GM19035 (cell line): Measurements from ENCODE around the gene PSD.

Experiments used
- ATAC-seq: cut with Tn5 transposase; IDR thresholded peaks from one replicate; pipeline ENCODE4 v1.9.1; 2021; ENCODE audit not compliant: unreplicated experiment

PSD gene

GRCh38 chr10:102449321-102450123, 30.9 kb upstream of the PSD start:
- ATAC-seq = peak; percentile 42

DNA sequence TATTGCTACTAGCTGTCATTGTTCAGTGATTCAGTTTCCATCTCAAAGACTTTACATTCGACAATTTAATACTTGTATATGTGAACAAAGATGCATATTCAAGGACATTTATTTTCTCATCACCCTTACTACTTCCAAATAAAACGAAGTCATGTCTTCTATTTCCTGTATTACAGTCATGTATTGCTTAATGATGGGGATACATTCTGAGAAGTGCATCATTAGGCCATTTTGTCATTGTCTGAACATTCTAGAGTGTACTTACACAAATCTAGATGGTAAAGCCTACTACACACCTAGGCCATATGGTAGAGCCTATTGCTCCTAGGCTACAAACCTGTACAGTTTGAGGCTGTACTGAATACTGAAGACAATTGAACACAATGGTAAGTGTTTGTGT, 26.3 kb upstream of the PSD start:
- no peak for ATAC-seq

- ATAC-seq = no peak
Measured at GRCh38 chr10:102438374-102438773, 19.8 kb upstream of the PSD start.

DNA sequence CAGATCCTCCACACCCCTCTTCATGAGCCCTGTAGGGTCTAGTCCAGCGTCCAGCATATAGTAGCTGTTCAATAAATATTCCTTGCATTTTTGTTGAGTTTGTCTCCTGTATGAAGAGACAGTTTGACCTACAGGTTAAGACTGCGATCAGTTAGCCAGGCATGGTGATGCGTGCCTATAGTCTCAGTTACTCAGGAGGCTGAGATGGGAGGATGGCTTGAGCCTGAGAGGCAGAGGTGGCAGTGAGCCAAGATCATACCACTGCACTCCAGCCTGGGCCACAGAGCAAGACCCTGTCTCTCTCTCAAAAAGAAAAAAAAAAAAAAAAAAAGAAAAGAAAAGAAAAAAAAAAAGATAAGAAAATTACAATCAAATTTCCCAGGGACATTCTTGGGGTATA, 18.9 kb upstream of the PSD start:
- no peak for ATAC-seq

DNA sequence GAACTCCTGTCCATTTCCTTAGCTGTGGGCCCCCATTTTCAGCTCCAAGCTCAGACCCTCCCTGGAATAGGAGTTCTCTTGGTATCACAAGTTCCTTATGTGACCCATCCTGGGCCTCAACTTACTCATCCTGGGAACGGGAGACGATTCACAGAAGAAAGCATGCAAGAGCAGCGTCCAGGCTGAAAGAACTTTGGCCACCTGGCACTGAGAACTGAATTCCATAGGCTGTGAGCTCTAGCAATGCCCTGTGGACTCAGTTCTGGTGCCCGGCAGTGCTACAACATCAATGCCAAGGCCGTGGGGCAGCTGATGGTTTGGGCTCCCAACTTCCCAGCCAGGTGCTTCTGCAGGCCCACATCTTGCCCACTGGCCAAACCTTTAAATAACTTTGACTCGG, 17.7 kb upstream of the PSD start:
- no peak for ATAC-seq

GRCh38 chr10:102435529-102436233, 17.1 kb upstream of the PSD start:
- ATAC-seq = no peak

DNA sequence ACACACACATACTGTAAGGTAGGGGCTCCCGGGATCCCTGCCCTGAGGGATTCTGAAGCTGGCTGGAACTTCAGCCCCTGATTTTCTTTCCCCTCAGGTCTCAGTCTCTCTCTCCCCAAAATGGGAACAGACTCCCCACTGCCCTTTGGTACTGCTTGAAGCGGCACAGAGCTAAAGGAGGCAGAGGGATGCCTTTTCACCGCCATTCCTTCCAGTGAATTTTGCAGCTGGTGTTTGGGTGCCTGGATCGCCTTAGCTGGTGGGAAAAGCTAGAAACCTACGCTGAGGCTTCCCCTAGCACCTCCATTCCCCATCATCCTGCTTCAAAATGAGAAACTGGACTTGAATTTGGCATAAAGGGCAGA, 16.5 kb upstream of the PSD start:
- ATAC-seq = no peak

GRCh38 chr10:102434394-102435132, 16.0 kb upstream of the PSD start:
- no peak for ATAC-seq

- no peak for ATAC-seq
Measured at GRCh38 chr10:102433619-102434046, 15.0 kb upstream of the PSD start.

GRCh38 chr10:102432162-102432950, 13.8 kb upstream of the PSD start, which contains the start of gene CUEDC2:
TSS of gene CUEDC2 (minus strand) at chr10:102432574. CDS start at chr10:102425188, 7,386 bp downstream.
- peak; percentile 94 for ATAC-seq

GRCh38 chr10:102431452-102432124, 13.0 kb upstream of the PSD start:
- no peak for ATAC-seq

- ATAC-seq = no peak
Measured at GRCh38 chr10:102429468-102429867, 10.9 kb upstream of the PSD start.

- no peak for ATAC-seq
Measured at GRCh38 chr10:102426803-102427287, 8.3 kb upstream of the PSD start.

DNA sequence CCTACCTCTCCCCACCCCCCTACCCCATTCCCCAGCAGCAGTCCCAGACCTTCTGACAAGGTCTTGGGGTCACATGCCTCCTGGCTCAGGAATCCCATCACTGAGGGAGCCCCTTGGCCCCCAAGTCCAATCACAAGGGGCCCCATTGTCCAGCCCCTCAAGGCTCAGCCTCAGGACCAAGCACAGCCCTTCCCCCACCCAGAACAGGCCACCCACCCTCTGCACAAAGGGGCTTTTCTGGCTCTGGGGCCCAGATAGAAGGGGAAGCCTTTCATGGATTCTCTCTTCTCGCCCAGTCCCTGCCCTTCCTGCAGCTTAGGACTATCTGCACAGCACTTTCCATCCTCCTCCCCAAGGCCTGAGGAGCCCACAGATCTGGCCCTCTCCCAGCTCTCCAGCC, 6.9 kb upstream of the PSD start:
- no peak for ATAC-seq

DNA sequence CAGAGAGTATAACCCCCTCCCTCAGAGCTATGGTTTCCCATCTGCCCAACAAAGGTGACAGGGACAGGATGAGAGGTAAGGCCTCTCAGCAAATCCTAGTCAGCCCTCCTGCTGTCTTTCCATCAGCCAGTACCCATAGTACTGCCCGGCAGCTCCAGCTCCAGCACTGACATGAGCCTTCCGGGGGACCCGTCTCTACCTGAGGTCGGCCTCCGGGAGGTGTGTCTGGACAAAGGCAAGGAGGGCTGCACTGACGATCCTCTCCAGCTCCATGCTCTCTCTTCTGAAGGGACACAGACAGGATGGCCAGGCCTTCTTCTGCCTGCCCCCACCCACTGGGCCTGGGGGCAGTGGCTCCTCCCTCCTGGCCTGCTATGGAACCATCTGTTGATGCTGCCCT, 6.3 kb upstream of the PSD start:
- no peak for ATAC-seq

DNA sequence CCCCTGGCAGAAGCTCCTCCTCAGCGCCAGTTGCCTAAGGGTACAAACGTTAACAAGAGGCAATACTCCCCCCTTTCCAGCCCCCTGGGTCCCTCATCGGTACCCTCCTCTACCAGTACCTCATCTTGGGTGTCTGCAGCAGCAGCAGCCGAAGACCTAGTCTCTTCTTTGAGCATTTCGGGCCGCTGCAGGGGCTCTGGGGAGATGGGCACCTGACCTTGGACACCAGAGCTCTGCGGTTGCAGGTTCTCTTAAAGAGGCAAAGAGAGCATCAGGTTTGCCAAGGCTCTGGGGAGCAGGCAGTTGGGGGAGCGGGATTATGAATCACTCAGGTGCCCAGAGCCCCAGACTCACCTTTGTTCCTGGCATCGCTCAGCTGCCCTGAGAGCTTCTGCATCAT, 5.6 kb upstream of the PSD start:
- no peak for ATAC-seq

GRCh38 chr10:102423372-102423968, 4.9 kb upstream of the PSD start:
- ATAC-seq = no peak

DNA sequence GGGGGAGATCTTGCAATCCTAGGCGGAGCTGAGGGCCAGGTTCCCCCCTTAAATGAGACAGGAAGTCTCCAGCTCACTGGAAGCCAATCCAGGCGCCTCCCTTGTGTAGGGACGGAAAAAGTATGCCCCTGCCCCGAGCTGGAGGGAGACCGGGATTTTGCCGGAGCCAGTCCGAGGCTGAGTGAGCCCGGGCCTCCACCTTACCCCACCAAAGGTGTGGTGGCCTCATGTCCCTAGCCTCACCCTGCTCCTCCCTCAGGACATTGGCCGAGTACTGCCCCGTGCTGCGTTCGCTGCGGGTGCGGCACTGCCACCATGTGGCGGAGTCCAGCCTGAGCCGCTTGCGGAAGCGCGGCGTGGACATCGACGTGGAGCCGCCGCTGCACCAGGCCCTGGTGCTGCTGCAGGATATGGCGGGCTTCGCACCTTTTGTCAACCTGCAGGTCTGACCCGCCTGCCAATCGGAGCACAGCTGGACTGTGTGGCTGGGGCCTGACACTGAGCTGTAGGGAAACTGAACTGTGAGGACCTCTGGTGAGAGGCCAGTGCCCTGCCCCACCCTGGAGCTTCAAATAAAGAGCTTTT, 4.1 kb upstream of the PSD start:
- ATAC-seq = peak; percentile 27

DNA sequence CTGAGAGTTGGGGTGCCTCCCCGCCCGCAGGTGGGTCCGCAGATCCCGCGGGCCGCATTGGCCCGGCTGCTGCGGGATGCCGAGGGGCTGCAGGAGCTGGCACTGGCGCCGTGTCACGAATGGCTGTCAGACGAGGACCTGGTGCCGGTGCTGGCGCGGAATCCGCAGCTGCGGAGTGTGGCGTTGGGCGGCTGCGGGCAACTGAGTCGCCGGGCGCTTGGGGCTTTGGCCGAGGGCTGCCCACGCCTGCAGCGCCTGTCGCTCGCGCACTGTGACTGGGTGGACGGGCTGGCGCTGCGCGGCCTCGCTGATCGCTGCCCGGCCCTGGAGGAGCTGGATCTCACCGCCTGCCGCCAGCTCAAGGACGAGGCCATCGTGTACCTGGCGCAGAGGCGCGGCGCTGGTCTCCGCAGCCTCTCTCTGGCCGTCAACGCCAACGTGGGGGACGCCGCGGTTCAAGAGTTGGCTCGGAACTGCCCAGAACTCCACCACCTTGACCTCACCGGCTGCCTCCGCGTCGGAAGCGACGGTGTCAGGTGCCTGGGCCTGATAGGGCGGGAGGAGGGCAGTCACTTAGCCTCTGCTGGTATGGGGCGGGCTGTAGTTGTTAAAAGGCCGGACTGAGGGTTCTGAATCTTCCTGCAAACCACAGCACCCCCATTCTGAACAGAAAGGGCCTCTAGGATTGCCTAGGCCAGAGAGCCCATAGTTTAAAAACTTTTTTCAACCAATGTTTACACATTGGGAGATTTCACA, 3.4 kb upstream of the PSD start:
- peak; percentile 2 for ATAC-seq
